Measurements from ENCODE around the gene C1QB.
"Not testable (repeated sequence)": the region's sequence is repeated elsewhere in the genome, so short reads cannot be mapped to it uniquely, and the experiment has no call there.

Gene C1QB

GRCh38 chr1:22651941-22652856, 837 bp upstream of the C1QB start:
- Histone ChIP-seq H3K27me3 (ENCODE audit: control insufficient read depth, insufficient read depth, low read length) (no peaks in the 10 kb centered on the region), H3K9ac (ENCODE audit: low read length) (no peak overlapping the region), H3K36me3 (ENCODE audit: control insufficient read depth, low read depth, low read length) (no peaks in the 10 kb centered on the region), H3K4me3 (ENCODE audit: low read length) (no peak overlapping the region), H3K27ac (ENCODE audit: low read length) (no peak overlapping the region), H3K4me1 (ENCODE audit: control insufficient read depth, low read depth, low read length) (no peaks in the 10 kb centered on the region), H3K9me3 (ENCODE audit: control insufficient read depth, low read depth, low read length) (no peaks in the 10 kb centered on the region)

- no peak overlapping the region for H3K4me3 ChIP-seq (ENCODE audit: low read length)
- H3K9me3 ChIP-seq (ENCODE audit: control insufficient read depth, low read depth, low read length), result no peaks in the 10 kb centered on the region
- H3K27ac ChIP-seq (ENCODE audit: low read length), result no peak overlapping the region
- H3K27me3 ChIP-seq (ENCODE audit: control insufficient read depth, insufficient read depth, low read length), result no peaks in the 10 kb centered on the region
- H3K4me1 ChIP-seq (ENCODE audit: control insufficient read depth, low read depth, low read length), result no peaks in the 10 kb centered on the region
- no peaks in the 10 kb centered on the region for H3K36me3 ChIP-seq (ENCODE audit: control insufficient read depth, low read depth, low read length)
- no peak overlapping the region for H3K9ac ChIP-seq (ENCODE audit: low read length)
These were observed 1.7 kb downstream of the C1QB start for GRCh38 chr1:22654692-22655091.

GRCh38 chr1:22658385-22659163, 5.5 kb downstream of the C1QB start:
- no peaks in the 10 kb centered on the region for H3K9me3 ChIP-seq (ENCODE audit: control insufficient read depth, low read depth, low read length)
- no peak overlapping the region for H3K9ac ChIP-seq (ENCODE audit: low read length)
- H3K27ac ChIP-seq (ENCODE audit: low read length), result no peak overlapping the region
- no peak overlapping the region for H3K4me3 ChIP-seq (ENCODE audit: low read length)
- H3K36me3 ChIP-seq (ENCODE audit: control insufficient read depth, low read depth, low read length), result no peaks in the 10 kb centered on the region
- no peaks in the 10 kb centered on the region for H3K27me3 ChIP-seq (ENCODE audit: control insufficient read depth, insufficient read depth, low read length)
- H3K4me1 ChIP-seq (ENCODE audit: control insufficient read depth, low read depth, low read length), result no peaks in the 10 kb centered on the region

- Histone ChIP-seq H3K36me3 (ENCODE audit: control insufficient read depth, low read depth, low read length) (no peaks in the 10 kb centered on the region), H3K9me3 (ENCODE audit: control insufficient read depth, low read depth, low read length) (no peaks in the 10 kb centered on the region), H3K27me3 (ENCODE audit: control insufficient read depth, insufficient read depth, low read length) (no peaks in the 10 kb centered on the region)
These were observed 7.7 kb downstream of the C1QB start for GRCh38 chr1:22660716-22661241.

GRCh38 chr1:22661880-22662279, 8.8 kb downstream of the C1QB start:
- no peaks in the 10 kb centered on the region for H3K36me3 ChIP-seq (ENCODE audit: control insufficient read depth, low read depth, low read length)
- no peaks in the 10 kb centered on the region for H3K4me1 ChIP-seq (ENCODE audit: control insufficient read depth, low read depth, low read length)

More at GRCh38 chr1:22660716-22661241, 7.7 kb downstream of the C1QB start:
- Histone ChIP-seq H3K9ac (ENCODE audit: low read length) (no peak overlapping the region), H3K4me3 (ENCODE audit: low read length) (no peak overlapping the region), H3K4me1 (ENCODE audit: control insufficient read depth, low read depth, low read length) (no peaks in the 10 kb centered on the region), H3K27ac (ENCODE audit: low read length) (no peak overlapping the region)

GRCh38 chr1:22662318-22662717, 9.3 kb downstream of the C1QB start:
- H3K4me1 ChIP-seq (ENCODE audit: control insufficient read depth, low read depth, low read length), result no peaks in the 10 kb centered on the region
- H3K9me3 ChIP-seq (ENCODE audit: control insufficient read depth, low read depth, low read length), result no peaks in the 10 kb centered on the region
- no peaks in the 10 kb centered on the region for H3K27me3 ChIP-seq (ENCODE audit: control insufficient read depth, insufficient read depth, low read length)
- H3K4me3 ChIP-seq (ENCODE audit: low read length), result no peak overlapping the region
- no peaks in the 10 kb centered on the region for H3K36me3 ChIP-seq (ENCODE audit: control insufficient read depth, low read depth, low read length)
- H3K27ac ChIP-seq (ENCODE audit: low read length), result no peak overlapping the region
- no peak overlapping the region for H3K9ac ChIP-seq (ENCODE audit: low read length)

More at GRCh38 chr1:22661880-22662279, 8.8 kb downstream of the C1QB start:
- H3K4me3 ChIP-seq (ENCODE audit: low read length), result no peak overlapping the region
- H3K9me3 ChIP-seq (ENCODE audit: control insufficient read depth, low read depth, low read length), result no peaks in the 10 kb centered on the region
- no peak overlapping the region for H3K9ac ChIP-seq (ENCODE audit: low read length)
- H3K27me3 ChIP-seq (ENCODE audit: control insufficient read depth, insufficient read depth, low read length), result no peaks in the 10 kb centered on the region
- H3K27ac ChIP-seq (ENCODE audit: low read length), result no peak overlapping the region

GRCh38 chr1:22662986-22663408, 10.0 kb downstream of the C1QB start:
- Histone ChIP-seq H3K27me3 (ENCODE audit: control insufficient read depth, insufficient read depth, low read length) (no peaks in the 10 kb centered on the region), H3K36me3 (ENCODE audit: control insufficient read depth, low read depth, low read length) (no peaks in the 10 kb centered on the region), H3K27ac (ENCODE audit: low read length) (no peak overlapping the region), H3K4me3 (ENCODE audit: low read length) (no peak overlapping the region), H3K4me1 (ENCODE audit: control insufficient read depth, low read depth, low read length) (no peaks in the 10 kb centered on the region), H3K9me3 (ENCODE audit: control insufficient read depth, low read depth, low read length) (no peaks in the 10 kb centered on the region), H3K9ac (ENCODE audit: low read length) (no peak overlapping the region)

- Histone ChIP-seq H3K9ac (ENCODE audit: low read length) (no peak overlapping the region), H3K27ac (ENCODE audit: low read length) (no peak overlapping the region), H3K36me3 (ENCODE audit: control insufficient read depth, low read depth, low read length) (no peaks in the 10 kb centered on the region), H3K4me3 (ENCODE audit: low read length) (no peak overlapping the region), H3K4me1 (ENCODE audit: control insufficient read depth, low read depth, low read length) (no peaks in the 10 kb centered on the region), H3K9me3 (ENCODE audit: control insufficient read depth, low read depth, low read length) (no peaks in the 10 kb centered on the region), H3K27me3 (ENCODE audit: control insufficient read depth, insufficient read depth, low read length) (no peaks in the 10 kb centered on the region)
These were observed 12.7 kb downstream of the C1QB start for GRCh38 chr1:22665752-22666151.

- no peaks in the 10 kb centered on the region for H3K4me1 ChIP-seq (ENCODE audit: control insufficient read depth, low read depth, low read length)
- H3K9ac ChIP-seq (ENCODE audit: low read length), result no peak overlapping the region
- H3K27ac ChIP-seq (ENCODE audit: low read length), result no peak overlapping the region
- no peaks in the 10 kb centered on the region for H3K36me3 ChIP-seq (ENCODE audit: control insufficient read depth, low read depth, low read length)
- H3K4me3 ChIP-seq (ENCODE audit: low read length), result no peak overlapping the region
- no peaks in the 10 kb centered on the region for H3K9me3 ChIP-seq (ENCODE audit: control insufficient read depth, low read depth, low read length)
- H3K27me3 ChIP-seq (ENCODE audit: control insufficient read depth, insufficient read depth, low read length), result no peaks in the 10 kb centered on the region
These were observed 13.4 kb downstream of the C1QB start for GRCh38 chr1:22666412-22666811.

GRCh38 chr1:22668840-22669239, 15.8 kb downstream of the C1QB start:
- not testable (repeated sequence) for H3K27me3 ChIP-seq (ENCODE audit: control insufficient read depth, insufficient read depth, low read length); H3K4me3 ChIP-seq (ENCODE audit: low read length); H3K36me3 ChIP-seq (ENCODE audit: control insufficient read depth, low read depth, low read length); H3K9me3 ChIP-seq (ENCODE audit: control insufficient read depth, low read depth, low read length); H3K4me1 ChIP-seq (ENCODE audit: control insufficient read depth, low read depth, low read length); H3K27ac ChIP-seq (ENCODE audit: low read length); H3K9ac ChIP-seq (ENCODE audit: low read length)

GRCh38 chr1:22670352-22670975, 17.4 kb downstream of the C1QB start:
- Histone ChIP-seq H3K4me1 (ENCODE audit: control insufficient read depth, low read depth, low read length) (peaks cover 3% of the 10 kb centered on the region), H3K9ac (ENCODE audit: low read length) (no peak overlapping the region), H3K36me3 (ENCODE audit: control insufficient read depth, low read depth, low read length) (no peaks in the 10 kb centered on the region), H3K4me3 (ENCODE audit: low read length) (no peak overlapping the region), H3K27me3 (ENCODE audit: control insufficient read depth, insufficient read depth, low read length) (no peaks in the 10 kb centered on the region), H3K27ac (ENCODE audit: low read length) (no peak overlapping the region), H3K9me3 (ENCODE audit: control insufficient read depth, low read depth, low read length) (no peaks in the 10 kb centered on the region)
